NCI-H82 treated with DMSO at 0.1 percent for 48 hours (cell line): ENCODE data around the gene KCNG2.
"Not testable (repeated sequence)": the region's sequence is repeated elsewhere in the genome, so short reads cannot be mapped to it uniquely, and the experiment has no call there.

Source experiments
- DNase-seq: peaks from one replicate; lab custom pipeline; 2025; ENCODE audit not compliant: unreplicated experiment; lab: John Stamatoyannopoulos, UW

The KCNG2 gene

GRCh38 chr18:79849328-79850207 lies 51.8 kb downstream of the KCNG2 start:
- no peak for DNase-seq

DNA sequence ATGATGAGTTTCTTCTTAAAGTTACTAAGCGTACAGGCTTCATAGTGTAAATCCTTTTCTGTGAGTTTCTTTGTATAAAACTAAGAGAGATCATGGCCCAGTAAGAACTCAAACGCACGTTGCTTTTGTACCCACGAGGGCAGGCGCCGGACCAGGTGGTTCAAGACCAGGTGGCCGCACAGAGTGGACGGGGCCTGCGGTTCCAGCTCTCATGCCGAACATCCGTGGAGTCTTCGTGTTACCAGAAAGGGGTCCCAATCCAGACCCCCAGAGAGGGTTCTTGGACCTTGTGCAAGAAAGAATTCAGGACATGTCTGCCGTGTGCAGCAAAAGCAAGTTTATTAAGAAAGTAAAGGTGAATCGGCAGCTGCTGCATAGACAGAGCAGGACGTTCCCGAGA lies 53.0 kb downstream of the KCNG2 start:
- DNase-seq, result no peak

DNA sequence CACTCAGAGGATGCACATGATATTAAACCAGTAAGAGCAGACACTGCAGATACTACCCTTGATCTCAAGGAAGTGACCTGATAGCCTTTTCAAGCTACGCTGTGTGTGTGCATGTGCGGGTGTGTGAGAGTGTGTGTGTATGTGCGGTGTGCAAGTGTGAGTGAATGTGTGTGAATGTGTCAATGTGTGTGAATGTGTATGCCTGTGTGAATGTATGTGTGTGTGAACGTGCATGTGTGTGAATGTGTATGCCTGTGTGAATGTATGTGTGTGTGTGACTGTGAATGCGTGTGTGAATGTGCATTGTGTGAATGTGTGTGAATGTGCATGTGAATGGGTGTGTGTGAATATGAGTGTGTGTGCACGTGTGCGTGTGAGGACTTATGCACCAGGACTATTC lies 53.8 kb downstream of the KCNG2 start:
- DNase-seq, result no peak

DNA sequence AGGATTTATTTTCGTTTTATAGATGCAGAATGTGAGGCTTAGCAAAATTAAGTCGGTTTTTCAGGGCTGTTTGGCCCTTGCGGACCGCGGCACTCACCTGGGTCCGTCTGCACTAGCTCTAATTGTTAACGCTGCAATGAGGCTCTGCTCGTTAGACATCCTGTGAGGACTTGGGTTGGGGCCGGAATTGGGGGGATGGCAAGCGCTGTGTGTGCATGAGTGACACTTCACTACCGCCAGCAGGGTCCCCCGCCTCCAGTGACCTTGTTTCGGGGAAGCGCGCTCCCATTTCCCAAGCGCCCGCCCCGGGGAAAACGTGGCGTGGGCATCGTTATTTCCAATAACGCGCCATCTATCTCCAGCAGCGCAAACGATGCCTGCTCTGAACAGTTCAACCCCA lies 54.2 kb downstream of the KCNG2 start:
- DNase-seq, result no peak

- no peak for DNase-seq
Measured at GRCh38 chr18:79852561-79853302, 55.0 kb downstream of the KCNG2 start.

GRCh38 chr18:79853303-79853992 lies 55.7 kb downstream of the KCNG2 start:
- DNase-seq, result no peak

- no peak for DNase-seq
Measured at GRCh38 chr18:79853993-79854364, 56.2 kb downstream of the KCNG2 start.

DNA sequence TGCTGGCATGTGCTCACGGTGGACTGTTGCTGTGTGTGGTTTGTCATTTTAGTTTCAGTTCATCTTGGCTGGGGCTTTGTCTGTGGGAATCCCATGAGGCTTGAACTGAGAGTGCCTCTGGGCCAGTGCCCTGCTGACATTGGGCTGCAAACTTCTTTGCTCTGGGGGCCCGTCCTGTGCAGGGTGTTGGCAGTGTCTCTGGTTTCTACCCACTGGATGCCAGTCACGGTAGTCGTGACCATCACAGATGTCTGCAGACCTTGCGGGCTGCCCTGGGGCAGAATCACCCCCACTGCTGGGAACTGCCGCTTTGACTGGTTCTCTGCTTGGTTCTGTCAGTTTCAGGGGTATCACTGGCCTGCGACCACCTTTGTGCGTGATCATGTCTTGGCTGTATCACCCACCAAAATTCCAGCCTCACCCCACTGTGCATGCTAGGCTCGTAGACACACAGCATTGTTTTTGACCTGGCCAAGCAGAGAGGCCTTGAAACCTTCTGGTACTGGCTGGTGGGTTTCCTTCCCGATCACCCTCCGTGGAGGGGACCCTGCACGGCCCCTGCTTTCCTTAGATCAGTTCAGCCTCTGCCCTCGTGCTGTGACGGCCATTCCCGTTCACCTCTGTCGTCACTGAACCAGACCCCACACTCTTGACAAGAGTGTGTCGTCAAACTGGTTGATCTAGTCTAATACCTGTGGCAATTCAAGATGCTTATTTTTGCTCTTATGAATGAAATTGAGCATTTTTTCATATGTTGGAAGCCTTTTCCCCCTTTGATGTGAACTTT lies 57.6 kb downstream of the KCNG2 start:
- DNase-seq, result no peak

DNA sequence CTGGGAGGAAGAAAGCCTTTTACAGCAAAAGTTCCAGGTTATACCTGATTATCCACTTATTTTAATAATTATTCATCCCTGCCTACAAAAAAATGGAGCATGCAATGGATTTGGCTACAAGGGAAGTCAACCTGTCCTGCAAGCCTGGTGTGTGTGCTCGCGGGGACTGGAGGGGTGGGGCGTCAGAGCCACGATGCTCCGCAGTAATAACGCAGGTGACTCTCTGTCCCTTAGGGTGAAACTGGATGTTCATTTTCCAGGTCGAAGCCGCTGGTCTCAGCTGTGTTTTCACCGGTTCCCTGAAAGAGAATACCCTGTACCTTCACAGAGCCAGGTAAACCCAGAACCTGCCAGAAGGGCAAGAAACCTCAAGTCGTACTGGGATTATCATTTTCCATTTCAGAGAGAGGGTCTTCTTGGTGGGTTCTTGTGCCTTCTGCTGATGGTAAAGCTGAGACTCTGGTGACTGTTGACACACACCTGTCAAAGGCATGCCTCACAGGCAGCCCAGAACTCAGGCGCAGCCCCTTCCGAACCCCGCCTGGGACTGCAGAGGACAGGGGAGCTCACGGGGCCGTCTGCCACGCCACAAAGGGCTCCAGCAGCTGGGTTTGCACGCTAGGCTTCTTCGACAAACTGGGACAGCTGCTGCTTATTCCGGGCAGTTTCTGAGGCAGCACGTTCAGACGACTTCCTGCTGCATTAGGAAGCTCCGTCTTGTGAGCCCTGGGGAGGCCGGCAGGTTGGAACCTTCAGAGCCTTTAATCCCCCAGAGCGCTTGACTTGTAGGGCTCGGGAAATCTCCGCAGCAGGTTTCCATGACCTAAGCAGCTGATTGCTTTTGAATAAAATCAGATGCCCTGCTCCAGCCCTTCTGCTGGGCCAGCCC lies 58.6 kb downstream of the KCNG2 start:
- DNase-seq, result peak; percentile 48

DNA sequence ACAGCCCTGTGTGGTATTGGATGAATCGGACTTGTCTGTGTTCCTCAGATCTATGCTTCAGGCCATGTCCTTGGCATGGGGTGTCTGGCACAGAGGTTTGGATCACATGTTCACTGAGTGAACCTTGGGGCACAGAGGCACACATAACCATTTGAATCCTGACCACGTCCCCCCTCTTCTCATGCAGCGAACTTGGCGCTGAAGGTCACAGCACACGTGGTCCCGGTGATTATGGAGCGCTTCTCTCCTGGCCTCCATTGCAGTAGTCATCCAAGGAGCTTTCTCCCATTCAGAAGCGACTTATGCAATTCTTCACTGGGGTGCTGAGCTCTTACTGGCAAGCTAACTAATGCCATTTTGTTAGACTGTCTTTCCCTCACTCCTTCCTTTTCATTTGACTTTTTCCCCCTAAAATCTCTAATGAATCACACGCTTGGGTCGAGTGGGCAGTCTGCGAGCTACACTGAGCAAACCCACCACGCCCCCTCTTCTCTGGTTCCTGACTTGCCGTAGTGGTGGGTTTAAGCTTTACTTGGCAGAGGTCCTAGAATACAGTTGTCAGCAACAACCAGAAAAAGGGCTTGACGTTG lies 59.4 kb downstream of the KCNG2 start:
- DNase-seq, result no peak

- no peak for DNase-seq
Measured at GRCh38 chr18:79859314-79859713, 61.6 kb downstream of the KCNG2 start.

DNA sequence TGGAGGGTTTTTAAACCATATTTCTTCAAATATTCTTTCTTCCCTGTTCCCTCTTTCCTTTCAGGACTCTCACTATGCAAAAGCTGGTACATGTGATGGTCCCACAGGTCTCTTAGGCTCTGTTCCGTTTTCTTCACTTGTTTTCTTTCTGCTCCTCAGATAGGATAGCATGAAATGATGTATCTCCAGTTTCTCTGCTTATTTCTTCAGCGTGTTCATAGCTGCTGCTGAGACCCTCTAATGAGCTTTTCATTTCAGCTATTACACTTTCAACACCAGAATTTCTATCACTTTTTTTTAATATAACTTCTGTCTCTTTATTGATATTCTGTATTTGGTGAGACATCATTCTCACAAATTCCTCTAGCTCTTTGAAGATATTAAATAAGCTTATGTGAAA lies 63.9 kb downstream of the KCNG2 start:
- no peak for DNase-seq

DNA sequence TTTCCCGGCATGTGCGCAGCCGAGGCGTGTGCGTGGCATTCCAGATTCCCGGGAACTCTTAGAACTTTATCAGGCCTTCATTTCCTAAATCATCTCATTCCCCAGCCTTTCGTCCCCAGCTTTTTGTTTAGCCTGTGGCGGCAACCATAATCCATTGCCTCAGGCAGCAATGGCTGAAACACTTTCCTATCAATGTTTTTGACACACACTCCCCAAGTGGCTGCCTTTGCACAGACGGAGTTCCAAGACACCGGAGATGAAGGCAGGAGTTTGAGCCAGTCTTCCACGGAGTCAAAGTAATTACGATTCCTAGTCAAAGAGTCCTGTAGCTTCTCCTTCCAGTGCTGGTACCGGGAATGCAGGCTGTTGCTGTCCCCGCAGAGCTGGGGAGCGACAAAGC lies 64.8 kb downstream of the KCNG2 start:
- DNase-seq, result no peak

GRCh38 chr18:79863161-79864005 lies 65.6 kb downstream of the KCNG2 start:
- no peak for DNase-seq

DNA sequence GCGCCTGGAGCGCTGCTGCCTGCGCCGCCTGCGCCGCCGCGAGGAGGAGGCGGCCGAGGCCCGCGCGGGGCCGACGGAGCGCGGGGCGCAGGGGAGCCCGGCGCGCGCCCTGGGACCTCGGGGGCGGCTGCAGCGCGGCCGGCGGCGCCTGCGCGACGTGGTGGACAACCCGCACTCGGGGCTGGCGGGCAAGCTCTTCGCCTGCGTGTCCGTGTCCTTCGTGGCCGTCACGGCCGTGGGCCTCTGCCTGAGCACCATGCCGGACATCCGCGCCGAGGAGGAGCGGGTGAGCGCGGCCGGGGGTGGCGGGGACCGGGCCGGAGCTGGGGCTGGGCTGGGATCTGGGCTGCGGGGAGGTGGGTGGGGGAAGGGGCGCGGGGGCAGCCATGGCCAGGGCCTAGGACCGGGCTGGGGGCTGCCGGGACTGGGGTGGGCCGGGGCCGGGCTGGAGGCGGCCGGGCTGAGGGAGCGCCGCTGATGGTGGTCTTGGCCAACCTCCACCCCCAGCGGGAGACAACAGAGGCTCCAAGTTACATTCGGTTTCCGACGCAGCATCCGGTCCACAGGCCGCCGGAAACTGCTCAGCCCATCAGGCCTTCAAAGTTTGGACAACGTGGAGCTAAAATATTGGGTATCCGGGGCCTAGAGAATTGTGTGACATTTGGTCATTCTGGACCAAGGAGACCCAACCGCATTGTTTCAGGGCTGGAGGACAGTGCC lies 66.4 kb downstream of the KCNG2 start:
- no peak for DNase-seq

DNA sequence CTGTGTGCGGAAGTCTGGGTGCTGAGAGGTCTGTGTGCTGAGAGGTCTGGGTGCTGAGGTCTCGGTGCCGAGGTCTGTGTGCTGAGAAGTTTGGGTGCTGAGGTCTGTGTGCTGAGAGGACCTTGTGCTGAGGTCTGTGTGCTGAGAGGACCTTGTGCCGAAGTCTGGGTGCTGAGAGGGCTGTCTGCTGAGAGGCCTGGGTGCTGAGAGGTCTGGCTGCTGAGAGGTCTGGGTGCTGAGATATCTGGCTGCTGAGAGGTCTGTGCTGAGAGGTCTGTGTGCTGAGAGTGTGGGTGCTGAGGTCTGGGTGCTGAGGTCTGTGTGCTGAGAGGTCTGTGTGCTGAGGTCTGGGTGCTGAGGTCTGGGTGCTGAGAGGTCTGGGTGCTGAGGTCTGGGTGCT lies 67.2 kb downstream of the KCNG2 start:
- not testable (repeated sequence) for DNase-seq

GRCh38 chr18:79865951-79866350 lies 68.2 kb downstream of the KCNG2 start:
- not testable (repeated sequence) for DNase-seq
